A549 (cell line): Measurements from ENCODE around the gene TTC32. TPM values are rescaled to one million over a fixed set of nuclear protein-coding genes. Genes with fewer than 3 reads are reported as not detected.

Experiments
- ATAC-seq, 2 experiments: fragments of 200-7000 bp in 1 of 2; fragments of >200 bp in 1 of 2; cut with Nextera tagmentation in 1 of 2; cut with Tn5 transposase in 1 of 2; 3 replicates each; pipeline versions ENCODE4 v1.8.0 to v1.9.1; 2018 to 2020; ENCODE audit warnings: mild to moderate bottlenecking in 1 of 2, moderate library complexity in 1 of 2
- CTCF ChIA-PET: fragments of 300-600 bp; sonication (Branson Sonifier 250); formaldehyde crosslinking; extraction: SDS; loops from one replicate; lab custom pipeline; 2021; ENCODE audit warnings: antibody characterized with exemption, inconsistent platforms; lab: Yijun Ruan, JAX
- POLR2A ChIA-PET: fragments of 350-600 bp; formaldehyde crosslinking; extraction: SDS; loops from one replicate; lab custom pipeline; 2021; ENCODE audit warnings: antibody characterized with exemption, inconsistent platforms; lab: Yijun Ruan, JAX
- DNase-seq, 2 experiments: peaks; one replicate each; pipeline versions ENCODE4 v3.0.0 to v3.0.0-alpha.2; 2011 to 2016; ENCODE audit warnings: low read depth in 1 of 2, low spot score in 1 of 2
- FAIRE-seq: peaks from 2 replicates; lab custom pipeline; 2011; peaks lifted over from hg19 to GRCh38; lab: Jason Lieb, UNC
- H3K27ac ChIP-seq, 2 experiments: fragments of >200 bp; sonication (Bioruptor Twin); formaldehyde crosslinking; 3 replicates each; pipeline ENCODE4 v1.5.1; 2016 to 2017
- H3K4me1 ChIP-seq: fragments of >200 bp; sonication (Bioruptor Twin); formaldehyde crosslinking; 3 replicates; pipeline ENCODE4 v1.6.1; 2016
- H3K4me2 ChIP-seq: fragments of >200 bp; sonication (Bioruptor Twin); formaldehyde crosslinking; 3 replicates; pipeline ENCODE4 v1.6.1; 2016
- H3K4me3 ChIP-seq: fragments of >200 bp; sonication (Bioruptor Twin); formaldehyde crosslinking; 3 replicates; pipeline ENCODE4 v1.5.1; 2016
- H3K9me3 ChIP-seq: fragments of >200 bp; sonication (Bioruptor Twin); formaldehyde crosslinking; 3 replicates; pipeline ENCODE4 v1.6.1; 2016
- BHLHE40 ChIP-seq: IDR thresholded peaks from 2 replicates; pipeline ENCODE4 v1.6.1; 2012; ENCODE audit warnings: low read depth, low read length, inconsistent platforms
- CBX2 ChIP-seq: fragments of 200-600 bp; sonication (generic); IDR thresholded peaks from 2 replicates; pipeline ENCODE4 v1.6.1; 2016; ENCODE audit warnings: low read depth, mild to moderate bottlenecking, borderline replicate concordance
- E2F6 ChIP-seq: IDR thresholded peaks from 2 replicates; pipeline ENCODE4 v1.6.1; 2012; ENCODE audit warnings: low read depth, borderline replicate concordance
- EHF ChIP-seq: fragments of 250-450 bp; sonication (Bioruptor Pico); IDR thresholded peaks from 2 replicates; pipeline ENCODE4 v1.5.0; 2020; ENCODE audit warnings: mild to moderate bottlenecking
- EHMT2 ChIP-seq: fragments of 200-600 bp; sonication (generic); IDR thresholded peaks from 2 replicates; pipeline ENCODE4 v1.6.1; 2016; ENCODE audit warnings: antibody characterized with exemption, low read depth, mild to moderate bottlenecking, moderate library complexity
- ESRRA ChIP-seq: fragments of 150-350 bp; IDR thresholded peaks from 2 replicates; pipeline ENCODE4 v1.6.1; 2014; ENCODE audit warnings: mild to moderate bottlenecking, low read length, borderline replicate concordance
- MAFK ChIP-seq: fragments of 450-650 bp; IDR thresholded peaks from 2 replicates; pipeline ENCODE4 v1.6.1; 2014; ENCODE audit not compliant: partially characterized antibody
- MAZ ChIP-seq: fragments of 150-350 bp; IDR thresholded peaks from 2 replicates; pipeline ENCODE4 v1.6.1; 2014; ENCODE audit warnings: antibody characterized with exemption, low read depth, low read length, borderline replicate concordance
- PHF8 ChIP-seq: fragments of 200-600 bp; sonication (generic); IDR thresholded peaks from 2 replicates; pipeline ENCODE4 v1.6.1; 2016; ENCODE audit warnings: low read depth, mild to moderate bottlenecking, antibody characterized with exemption, moderate library complexity, borderline replicate concordance
- RAD21 ChIP-seq, 2 experiments: fragments of >200 bp in 1 of 2; sonication (Bioruptor Twin) in 1 of 2; formaldehyde crosslinking in 1 of 2; IDR thresholded peaks in 1 of 2; conservative IDR thresholded peaks in 1 of 2; 2 replicates in 1 of 2; 3 replicates in 1 of 2; pipeline ENCODE4 v1.6.1; 2012 to 2018; ENCODE audit warnings: inconsistent platforms in 1 of 2
- REST ChIP-seq: fragments of 200-600 bp; sonication (generic); IDR thresholded peaks from 2 replicates; pipeline ENCODE4 v1.6.1; 2016; ENCODE audit warnings: antibody characterized with exemption, mild to moderate bottlenecking, moderate library complexity
- RFX5 ChIP-seq: fragments of 450-650 bp; IDR thresholded peaks from 2 replicates; pipeline ENCODE4 v1.7.1; 2014; ENCODE audit warnings: antibody characterized with exemption, mild to moderate bottlenecking, moderate library complexity
- RNF2 ChIP-seq: fragments of 200-600 bp; sonication (generic); IDR thresholded peaks from 2 replicates; pipeline ENCODE4 v1.6.1; 2016; ENCODE audit warnings: low read depth, mild to moderate bottlenecking, antibody characterized with exemption, moderate library complexity, borderline replicate concordance
- ZNF302 ChIP-seq: fragments of 250-450 bp; sonication (Bioruptor Pico); IDR thresholded peaks from 2 replicates; pipeline ENCODE4 v1.9.0; 2021; ENCODE audit warnings: inconsistent platforms, mild to moderate bottlenecking, moderate library complexity
- WGBS: methylation state at CpG from one replicate; pipeline ENCODE4 v1.1.6; 2017; ENCODE audit errors: missing lambda C conversion rate; 5-methylcytosine and 5-hydroxymethylcytosine counted together
- polyA plus RNA-seq, 4 experiments: library from polyadenylated mRNA; depleted of rRNA in 3 of 4; stranded (reverse); fragments of >200 nt; fragmentation: RNase III in 1 of 4; extraction: RNeasy Plus Mini Kit Qiagen cat#74134 plus additional on column Dnase treatment in 1 of 4; gene quantifications; 2 replicates in 3 of 4; 3 replicates in 1 of 4; pipeline ENCODE4 v1.2.3, GENCODE V29; 2011 to 2017
- TF ChIP-seq, protein P1 (sequence below): fragments of >200 bp; sonication (Bioruptor Twin); formaldehyde crosslinking; IDR thresholded peaks from 3 replicates; pipeline ENCODE4 v1.6.1; 2016
- TF ChIP-seq, protein P2 (sequence below): IDR thresholded peaks from 2 replicates; pipeline ENCODE4 v1.6.1; 2012

Gene TTC32
- polyA plus RNA-seq, 2 of the 4 experiments (the other 2 are of a cell fraction) = 22.4 to 37.1 TPM

DNA sequence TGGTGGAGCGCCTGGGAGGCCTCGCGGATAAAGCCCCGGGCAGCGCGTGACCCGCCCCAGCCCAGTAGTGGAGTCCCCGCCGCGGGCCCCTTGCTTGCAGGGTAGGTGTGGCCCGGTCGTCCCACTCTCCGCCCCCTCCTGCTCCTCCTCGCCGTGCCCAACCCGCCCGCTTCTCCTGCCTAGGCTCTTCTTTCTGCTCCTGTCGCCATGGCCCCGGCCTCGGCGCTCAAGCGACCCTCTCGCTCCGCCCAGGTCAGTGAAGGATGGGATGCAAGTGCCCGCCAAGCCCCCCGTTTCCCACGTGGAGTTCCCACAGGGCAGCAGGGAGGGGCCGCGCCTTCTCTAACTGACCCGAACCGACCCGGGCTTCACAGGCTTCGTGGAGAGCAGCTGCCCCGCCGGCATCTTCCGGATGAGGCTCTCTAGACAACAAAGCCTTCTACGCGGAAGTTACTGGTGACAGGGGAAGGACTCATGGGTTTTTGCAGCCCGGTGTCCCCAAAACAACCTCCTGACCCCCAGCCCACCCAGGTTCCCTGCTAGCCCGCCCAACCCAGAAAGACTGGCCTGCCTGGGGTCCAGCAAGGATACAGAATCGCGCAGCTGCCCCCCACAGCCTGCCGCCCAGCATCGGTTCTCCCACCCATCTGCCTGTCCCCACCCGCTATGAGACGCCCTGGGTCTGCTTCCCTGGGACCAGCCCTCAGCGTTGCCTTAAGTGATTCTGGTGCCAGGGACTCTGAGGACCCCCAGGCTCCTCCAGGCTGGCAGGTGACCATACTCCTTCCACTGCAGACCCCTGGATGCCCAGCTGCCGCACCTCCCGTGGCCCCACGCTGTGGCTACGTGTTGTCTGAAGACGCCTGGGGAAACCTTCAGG is 32.8 kb downstream of the TTC32 start:
- H3K4me1 ChIP-seq = peaks cover under 1% of the 10 kb centered on the region; the same call in 2 of the 3 replicates
- no peaks in the 10 kb centered on the region for H3K9me3 ChIP-seq
- DNase-seq (no peak), FAIRE-seq (no peak), ATAC-seq (no peak)
- H3K4me2 ChIP-seq = no peak overlapping the region
- POLR2A ChIA-PET = no interaction called here
- H3K27ac ChIP-seq = no peak overlapping the region
- CTCF ChIA-PET = interaction anchor here (1.1 to 1.5 kb wide), 2 partner anchors 10 to 1348 kb away, joined by 3 to 5 read pairs; no protein-coding TSS in a partner anchor
- TF ChIP-seq MAFK (no peak), RNF2 (no peak), MAZ (no peak), RFX5 (no peak), ESRRA (no peak), ZNF302 (CRISPR knock-in tag) (no peak), EHMT2 (no peak), E2F6 (no peak), EHF (no peak)
- TF ChIP-seq, protein P1, sequence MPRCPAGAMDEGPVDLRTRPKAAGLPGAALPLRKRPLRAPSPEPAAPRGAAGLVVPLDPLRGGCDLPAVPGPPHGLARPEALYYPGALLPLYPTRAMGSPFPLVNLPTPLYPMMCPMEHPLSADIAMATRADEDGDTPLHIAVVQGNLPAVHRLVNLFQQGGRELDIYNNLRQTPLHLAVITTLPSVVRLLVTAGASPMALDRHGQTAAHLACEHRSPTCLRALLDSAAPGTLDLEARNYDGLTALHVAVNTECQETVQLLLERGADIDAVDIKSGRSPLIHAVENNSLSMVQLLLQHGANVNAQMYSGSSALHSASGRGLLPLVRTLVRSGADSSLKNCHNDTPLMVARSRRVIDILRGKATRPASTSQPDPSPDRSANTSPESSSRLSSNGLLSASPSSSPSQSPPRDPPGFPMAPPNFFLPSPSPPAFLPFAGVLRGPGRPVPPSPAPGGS = no peak
- 82% methylated on average over 50 of the region's 52 CpGs for WGBS
- H3K4me3 ChIP-seq = no peak overlapping the region

DNA sequence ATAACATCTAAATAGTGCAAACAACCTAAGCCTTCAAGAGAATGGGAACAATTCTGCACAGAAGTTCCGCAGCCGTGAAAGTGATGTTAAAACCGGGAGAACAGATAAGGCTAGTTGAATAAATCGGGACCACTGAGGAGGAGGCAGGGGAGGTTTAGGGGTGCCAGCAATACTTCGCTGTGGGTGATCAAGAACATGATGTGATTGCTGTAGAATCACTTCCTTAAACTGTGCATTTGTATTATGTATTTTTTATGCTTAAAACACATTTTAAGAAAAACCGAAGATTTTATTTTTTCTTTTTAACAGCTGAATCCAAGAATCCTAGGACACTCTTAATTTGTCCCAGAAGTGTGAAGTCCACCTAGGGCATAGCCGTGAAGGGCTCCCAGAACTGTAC is 33.6 kb downstream of the TTC32 start:
- ATAC-seq (no peak), FAIRE-seq (no peak), DNase-seq (no peak)
- CTCF ChIA-PET = interaction anchor here (1.5 kb wide), 1 partner anchor 1347 kb away, joined by 5 read pairs; no protein-coding TSS in a partner anchor
- no peak overlapping the region for H3K27ac ChIP-seq
- H3K4me3 ChIP-seq = no peak overlapping the region
- H3K4me2 ChIP-seq = no peak overlapping the region
- H3K9me3 ChIP-seq = no peaks in the 10 kb centered on the region
- POLR2A ChIA-PET = no interaction called here
- peaks cover 6% of the 10 kb centered on the region; the same call in 2 of the 3 replicates for H3K4me1 ChIP-seq
- 87% methylated on average over 7 of the region's 7 CpGs for WGBS
- TF ChIP-seq MAZ = no peak
- TF ChIP-seq, protein P2, sequence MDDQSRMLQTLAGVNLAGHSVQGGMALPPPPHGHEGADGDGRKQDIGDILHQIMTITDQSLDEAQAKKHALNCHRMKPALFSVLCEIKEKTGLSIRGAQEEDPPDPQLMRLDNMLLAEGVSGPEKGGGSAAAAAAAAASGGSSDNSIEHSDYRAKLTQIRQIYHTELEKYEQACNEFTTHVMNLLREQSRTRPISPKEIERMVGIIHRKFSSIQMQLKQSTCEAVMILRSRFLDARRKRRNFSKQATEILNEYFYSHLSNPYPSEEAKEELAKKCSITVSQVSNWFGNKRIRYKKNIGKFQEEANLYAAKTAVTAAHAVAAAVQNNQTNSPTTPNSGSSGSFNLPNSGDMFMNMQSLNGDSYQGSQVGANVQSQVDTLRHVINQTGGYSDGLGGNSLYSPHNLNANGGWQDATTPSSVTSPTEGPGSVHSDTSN = no peak

- ATAC-seq (no peak), FAIRE-seq (no peak), DNase-seq (no peak)
- Histone ChIP-seq H3K4me1 (peaks cover 12% of the 10 kb centered on the region), H3K9me3 (no peaks in the 10 kb centered on the region), H3K4me3 (no peak overlapping the region), H3K4me2 (no peak overlapping the region), H3K27ac (no peak overlapping the region)
- TF ChIP-seq BHLHE40 = no peak
- TF ChIP-seq ZNF302 (CRISPR knock-in tag) = no peak
- TF ChIP-seq RAD21 (conservative IDR thresholded peaks at IDR 0.05 in 1 of 2, IDR thresholded peaks at IDR 0.05 in 1 of 2) = no peak
- no peak for TF ChIP-seq REST
- TF ChIP-seq CBX2 = no peak
- TF ChIP-seq MAFK = no peak
- TF ChIP-seq PHF8 = no peak
- ChIA-PET CTCF (interaction anchor here (1.4 to 5.8 kb wide), 3 partner anchors 498 to 1348 kb away, joined by 3 to 57 read pairs (median 4); no protein-coding TSS in a partner anchor), POLR2A (no interaction called here)
- 61% methylated on average over 2 of the region's 2 CpGs for WGBS
Measured at GRCh38 chr2:19866771-19867170, 35.0 kb downstream of the TTC32 start.
